ENCODE data around the gene CPNE4. TPM values are rescaled to one million over a fixed set of nuclear protein-coding genes. Genes with fewer than 3 reads are reported as not detected.

CPNE4 gene
- total and polyA plus RNA-seq, 9 of the 15 experiments (the other 6 are each of a cell fraction or from before 2014, with no cell fraction given) = not detected

DNA sequence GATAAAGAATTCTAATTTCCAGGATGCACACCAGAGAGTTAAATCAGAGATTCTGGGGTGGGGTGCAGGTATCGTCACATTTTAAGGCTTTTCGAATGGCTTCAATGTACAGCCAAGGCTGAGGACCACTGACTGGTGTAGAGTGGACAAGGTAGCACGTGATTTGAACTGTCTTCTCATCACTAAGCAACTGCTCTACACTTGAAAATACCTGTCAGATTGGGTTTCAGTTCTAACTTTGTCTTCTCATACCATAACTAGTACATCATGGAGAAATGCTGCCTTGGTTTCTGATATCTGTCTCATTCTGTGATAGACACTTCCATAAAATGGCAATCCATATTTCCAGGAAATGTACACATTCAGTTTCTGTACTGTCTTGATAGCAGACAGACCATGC lies 474.0 kb downstream of the CPNE4 start:
- H3K79me2 ChIP-seq (ENCODE audit: control insufficient read depth, insufficient read depth, low read length) = no peaks in the 10 kb centered on the region
- no peak overlapping the region for H3K4me3 ChIP-seq
- no peak overlapping the region for H3K9ac ChIP-seq (ENCODE audit: insufficient read depth in 1 of 2, low read depth in 2 of 2, low read length in 2 of 2)
- no TSS peak for BruUV-seq (replicated peaks)
- intact Hi-C loops (cut with micrococcal nuclease) (no loop called here), in situ Hi-C loops (cut with MboI) (no loop called here)
- ATAC-seq = no peak
- no peak overlapping the region for H3K4me2 ChIP-seq (ENCODE audit: insufficient read depth, low read length)
- H3K27me3 ChIP-seq (ENCODE audit: control insufficient read depth in 2 of 2, insufficient read depth in 2 of 2, low read length in 2 of 2) = no peaks in the 10 kb centered on the region
- TF ChIP-seq CHD1 (IDR thresholded peaks at IDR 0.05; ENCODE audit: low read length) (no peak), U2AF1 (optimal IDR thresholded peaks at IDR 0.05; ENCODE audit: low read depth, low read length) (no peak), ZNF232 (CRISPR knock-in tag; IDR thresholded peaks at IDR 0.05) (no peak), MBD2 (IDR thresholded peaks at IDR 0.05; ENCODE audit: borderline replicate concordance, low read depth) (no peak), ZNF445 (CRISPR knock-in tag; IDR thresholded peaks at IDR 0.05; ENCODE audit: low read depth) (no peak), MAFG (tag; conservative IDR thresholded peaks at IDR 0.05) (no peak), SP1 (CRISPR knock-in tag; IDR thresholded peaks at IDR 0.05) (no peak), ZNF644 (tag; IDR thresholded peaks at IDR 0.05; ENCODE audit: low read depth) (no peak), POU5F1 (IDR thresholded peaks at IDR 0.05; ENCODE audit: borderline replicate concordance, low read depth, low read length, partially characterized antibody) (no peak), ZFP36 (IDR thresholded peaks at IDR 0.05; ENCODE audit: low read depth, low read length, partially characterized antibody) (no peak), HDAC3 (IDR thresholded peaks at IDR 0.05; ENCODE audit: borderline replicate concordance, partially characterized antibody) (no peak), NFE2 (IDR thresholded peaks at IDR 0.05; ENCODE audit: low read depth) (no peak), RHOXF2B (CRISPR knock-in tag; conservative IDR thresholded peaks at IDR 0.05) (no peak), HDAC2 (IDR thresholded peaks at IDR 0.05) (no peak), SUPT5H (IDR thresholded peaks at IDR 0.05) (no peak), SMARCB1 (IDR thresholded peaks at IDR 0.05; ENCODE audit: insufficient read length, low read depth) (no peak)
- TF ChIP-seq, protein P1, sequence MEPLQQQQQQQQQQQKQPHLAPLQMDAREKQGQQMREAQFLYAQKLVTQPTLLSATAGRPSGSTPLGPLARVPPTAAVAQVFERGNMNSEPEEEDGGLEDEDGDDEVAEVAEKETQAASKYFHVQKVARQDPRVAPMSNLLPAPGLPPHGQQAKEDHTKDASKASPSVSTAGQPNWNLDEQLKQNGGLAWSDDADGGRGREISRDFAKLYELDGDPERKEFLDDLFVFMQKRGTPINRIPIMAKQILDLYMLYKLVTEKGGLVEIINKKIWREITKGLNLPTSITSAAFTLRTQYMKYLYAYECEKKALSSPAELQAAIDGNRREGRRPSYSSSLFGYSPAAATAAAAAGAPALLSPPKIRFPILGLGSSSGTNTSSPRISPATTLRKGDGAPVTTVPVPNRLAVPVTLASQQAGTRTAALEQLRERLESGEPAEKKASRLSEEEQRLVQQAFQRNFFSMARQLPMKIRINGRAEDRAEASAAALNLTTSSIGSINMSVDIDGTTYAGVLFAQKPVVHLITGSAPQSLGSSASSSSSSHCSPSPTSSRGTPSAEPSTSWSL (CRISPR knock-in tag; IDR thresholded peaks at IDR 0.05; ENCODE audit: borderline replicate concordance) = no peak
- TF ChIP-seq, protein P2, sequence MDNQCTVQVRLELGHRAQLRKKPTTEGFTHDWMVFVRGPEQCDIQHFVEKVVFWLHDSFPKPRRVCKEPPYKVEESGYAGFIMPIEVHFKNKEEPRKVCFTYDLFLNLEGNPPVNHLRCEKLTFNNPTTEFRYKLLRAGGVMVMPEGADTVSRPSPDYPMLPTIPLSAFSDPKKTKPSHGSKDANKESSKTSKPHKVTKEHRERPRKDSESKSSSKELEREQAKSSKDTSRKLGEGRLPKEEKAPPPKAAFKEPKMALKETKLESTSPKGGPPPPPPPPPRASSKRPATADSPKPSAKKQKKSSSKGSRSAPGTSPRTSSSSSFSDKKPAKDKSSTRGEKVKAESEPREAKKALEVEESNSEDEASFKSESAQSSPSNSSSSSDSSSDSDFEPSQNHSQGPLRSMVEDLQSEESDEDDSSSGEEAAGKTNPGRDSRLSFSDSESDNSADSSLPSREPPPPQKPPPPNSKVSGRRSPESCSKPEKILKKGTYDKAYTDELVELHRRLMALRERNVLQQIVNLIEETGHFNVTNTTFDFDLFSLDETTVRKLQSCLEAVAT (IDR thresholded peaks at IDR 0.05) = no peak
- no peaks in the 10 kb centered on the region for H3K9me3 ChIP-seq (replicated peaks; ENCODE audit: control insufficient read depth, insufficient read depth, low read depth, low read length)
- ChIA-PET CTCF (ENCODE audit: low intra/inter-chr PET ratio) (no interaction called here), POLR2A (no interaction called here)
- H3K4me1 ChIP-seq (replicated peaks in 1 of 2; ENCODE audit: control insufficient read depth in 2 of 2, insufficient read depth in 2 of 2, low read length in 2 of 2) = no peaks in the 10 kb centered on the region
- H3K27ac ChIP-seq (ENCODE audit: extremely low read depth, low read depth, low read length) = no peak overlapping the region
- FAIRE-seq = no peak
- DNase-seq (ENCODE audit: extremely low read depth in 1 of 4, low spot score in 3 of 4) = no peak
- 0% methylated on average over 2 of the region's 3 CpGs for WGBS (ENCODE audit: insufficient coverage, low coverage, missing lambda C conversion rate)
- no peaks in the 10 kb centered on the region for H4K20me1 ChIP-seq (replicated peaks; ENCODE audit: control insufficient read depth, insufficient read depth, low read length)
- no peak overlapping the region for H2AFZ ChIP-seq (ENCODE audit: low read depth, low read length)
- H3K9me1 ChIP-seq (ENCODE audit: control insufficient read depth, insufficient read depth, low read length) = no peaks in the 10 kb centered on the region
- no peaks in the 10 kb centered on the region for H3K36me3 ChIP-seq (ENCODE audit: control insufficient read depth, insufficient read depth, low read length)

All from K562 (cell line).